ENCODE results near the gene TMEM273. TPM values are rescaled to one million over a fixed set of nuclear protein-coding genes. Genes with fewer than 3 reads are reported as not detected.
A peak's percentile ranks its signal among the peaks of the same experiment; 100 is the strongest.

The TMEM273 gene
- total and polyA plus RNA-seq, 7 donors, result 5.4 to 17.8 (median 11.0) TPM

DNA sequence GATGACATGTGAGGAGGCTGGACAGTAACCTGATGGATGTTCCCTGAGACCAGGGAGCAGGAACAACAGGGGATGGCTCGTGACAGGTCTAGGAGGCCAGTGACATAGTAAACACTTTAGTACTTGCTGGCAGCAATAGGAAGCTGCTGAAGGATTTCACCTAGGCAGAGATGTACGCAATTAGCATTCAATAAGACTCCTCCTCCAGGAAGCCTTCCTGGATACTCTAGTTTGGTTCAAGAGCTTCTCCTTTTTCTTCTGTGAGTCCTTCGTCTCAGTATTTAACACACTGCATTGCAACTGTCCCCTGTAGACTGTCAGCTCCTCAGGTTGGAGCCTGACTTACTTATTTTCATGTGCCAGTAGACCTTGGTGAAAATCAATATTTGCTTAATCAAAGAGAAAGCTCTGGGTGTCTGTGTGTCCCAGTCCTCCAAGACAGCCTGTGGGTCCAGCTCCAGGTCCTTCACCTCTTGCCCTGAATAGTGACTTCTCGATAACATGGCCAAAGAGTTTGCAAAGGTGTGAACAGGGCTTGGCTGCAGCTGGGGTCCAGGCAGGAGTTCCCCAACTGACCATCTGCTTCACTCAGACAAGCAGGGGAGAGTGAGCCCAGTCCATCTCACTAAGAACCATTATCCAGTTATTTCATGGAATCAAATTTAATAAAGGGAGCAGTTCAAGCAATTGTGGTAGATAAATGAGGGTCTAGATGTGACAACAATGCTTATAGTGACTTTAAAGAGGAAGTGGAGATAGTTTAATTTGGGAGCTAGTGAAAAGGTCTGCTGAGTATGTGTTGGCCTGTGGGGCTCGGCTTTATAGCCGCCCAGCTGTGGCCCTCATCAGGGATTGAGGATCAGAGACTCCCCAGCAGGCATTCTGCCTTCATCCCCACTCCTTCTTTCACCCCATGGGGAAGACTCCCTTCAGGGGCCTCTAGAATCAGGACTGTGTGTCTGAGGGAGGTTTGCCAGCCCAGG is 9.4 kb downstream of the TMEM273 start:
- WGBS, 2 donors, result 79 to 80% methylated on average over 6 of the region's 6 CpGs

GRCh38 chr10:49177391-49178355 is 10.5 kb downstream of the TMEM273 start:
- Histone ChIP-seq H3K4me1 (peaks cover 0 to 11% (median 0%) of the 10 kb centered on the region in 4 donors), H3K27ac (peak overlapping the region in 2 of 4 donors; percentile 32 to 38), H3K36me3 (no peaks in the 10 kb centered on the region), H3K27me3 (no peaks in the 10 kb centered on the region), H3K9me3 (no peaks in the 10 kb centered on the region), H3K4me3 (no peak overlapping the region)
- DNase-seq, result no peak
- intact Hi-C loops (cut with DNase I), result no loop called here
- TF ChIP-seq POLR2A (IDR thresholded peaks at IDR 0.05) (no peak), POLR2AphosphoS5 (IDR thresholded peaks at IDR 0.05) (peak in 1 of 4 donors; percentile 18), EP300 (IDR thresholded peaks at IDR 0.05) (no peak)
- 59 to 61% methylated on average over 9 of the region's 9 CpGs for WGBS, 2 donors

More for the DNA sequence above, 9.4 kb downstream of the TMEM273 start:
- TF ChIP-seq EP300 (IDR thresholded peaks at IDR 0.05), result no peak
- Histone ChIP-seq H3K4me3 (no peak overlapping the region), H3K36me3 (no peaks in the 10 kb centered on the region), H3K27ac (no peak overlapping the region), H3K9me3 (no peaks in the 10 kb centered on the region), H3K4me1 (peaks cover 0 to 11% (median 0%) of the 10 kb centered on the region in 4 donors), H3K27me3 (no peaks in the 10 kb centered on the region)
- intact Hi-C loops (cut with DNase I), result no loop called here
- no peak for DNase-seq

- Histone ChIP-seq H3K27ac (peak overlapping the region in 2 of 4 donors; percentile 15 to 38), H3K27me3 (no peaks in the 10 kb centered on the region), H3K4me3 (no peak overlapping the region), H3K36me3 (no peaks in the 10 kb centered on the region), H3K9me3 (no peaks in the 10 kb centered on the region), H3K4me1 (peaks cover 0 to 11% (median 0%) of the 10 kb centered on the region in 4 donors)
- WGBS, 2 donors, result 86 to 88% methylated on average over 19 of the region's 19 CpGs
- intact Hi-C loops (cut with DNase I), result no loop called here
- DNase-seq, result no peak
- no peak for TF ChIP-seq CTCF (IDR thresholded peaks at IDR 0.05)
- no peak for TF ChIP-seq POLR2A (IDR thresholded peaks at IDR 0.05)
- no peak for TF ChIP-seq POLR2AphosphoS5 (IDR thresholded peaks at IDR 0.05)
- TF ChIP-seq EP300 (IDR thresholded peaks at IDR 0.05), result no peak
Observed at GRCh38 chr10:49176310-49177268, 11.6 kb downstream of the TMEM273 start.

- Histone ChIP-seq H3K4me3 (no peak overlapping the region), H3K27ac (no peak overlapping the region), H3K27me3 (no peaks in the 10 kb centered on the region), H3K9me3 (no peaks in the 10 kb centered on the region), H3K4me1 (peaks cover 0 to 11% (median 0%) of the 10 kb centered on the region in 4 donors), H3K36me3 (no peaks in the 10 kb centered on the region)
- TF ChIP-seq POLR2AphosphoS5 (IDR thresholded peaks at IDR 0.05), result no peak
- TF ChIP-seq CTCF (IDR thresholded peaks at IDR 0.05), result no peak
- TF ChIP-seq POLR2A (IDR thresholded peaks at IDR 0.05), result no peak
- TF ChIP-seq EP300 (IDR thresholded peaks at IDR 0.05), result no peak
- 87 to 93% methylated on average over 8 of the region's 8 CpGs for WGBS, 2 donors
- no peak for DNase-seq
- intact Hi-C loops (cut with DNase I), result no loop called here
Observed at GRCh38 chr10:49175587-49176309, 12.4 kb downstream of the TMEM273 start.

Measured in sigmoid colon (tissue), 7 donors.